Measurements from ENCODE around the gene PLPP3.

Gene PLPP3

DNA sequence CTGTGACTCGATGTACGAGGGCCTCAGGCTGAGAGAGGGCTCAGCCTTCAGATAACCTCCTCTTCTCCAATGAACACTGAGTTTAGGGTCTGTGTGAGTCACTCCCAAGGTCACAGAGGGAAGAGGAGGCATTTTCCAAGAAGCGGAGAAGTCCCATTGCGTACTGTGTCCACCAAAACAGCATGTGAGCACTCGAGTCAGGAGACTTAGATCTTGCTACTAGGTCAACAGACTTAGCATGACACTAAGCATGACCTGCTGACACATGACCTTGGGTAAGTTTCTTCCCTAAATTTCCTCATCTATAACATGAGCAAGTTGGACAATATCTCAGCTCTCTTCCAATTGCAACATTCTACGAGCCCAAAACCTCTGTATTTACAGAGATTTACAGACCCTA lies 68.0 kb downstream of the PLPP3 start:
- TF ChIP-seq REST (IDR thresholded peaks at IDR 0.05; ENCODE audit: insufficient read depth in 1 of 2, low read depth in 2 of 2, low read length in 2 of 2) (no peak), SIN3A (IDR thresholded peaks at IDR 0.05; ENCODE audit: borderline replicate concordance, insufficient read depth, low read length) (no peak), POLR2AphosphoS5 (IDR thresholded peaks at IDR 0.05; ENCODE audit: low read depth, low read length) (no peak), TAF1 (IDR thresholded peaks at IDR 0.05; ENCODE audit: borderline replicate concordance, insufficient read depth, low read length) (no peak), FOXP2 (optimal IDR thresholded peaks at IDR 0.05; ENCODE audit: borderline replicate concordance, extremely low read depth, extremely low read length, insufficient read depth) (no peak)

GRCh38 chr1:56510642-56511021 lies 68.7 kb downstream of the PLPP3 start:
- no peak for TF ChIP-seq TAF1 (IDR thresholded peaks at IDR 0.05; ENCODE audit: borderline replicate concordance, insufficient read depth, low read length)
- TF ChIP-seq REST (IDR thresholded peaks at IDR 0.05; ENCODE audit: insufficient read depth in 1 of 2, low read depth in 2 of 2, low read length in 2 of 2): no peak
- TF ChIP-seq FOXP2 (optimal IDR thresholded peaks at IDR 0.05; ENCODE audit: borderline replicate concordance, extremely low read depth, extremely low read length, insufficient read depth): no peak
- no peak for TF ChIP-seq POLR2AphosphoS5 (IDR thresholded peaks at IDR 0.05; ENCODE audit: low read depth, low read length)
- TF ChIP-seq SIN3A (IDR thresholded peaks at IDR 0.05; ENCODE audit: borderline replicate concordance, insufficient read depth, low read length): no peak

DNA sequence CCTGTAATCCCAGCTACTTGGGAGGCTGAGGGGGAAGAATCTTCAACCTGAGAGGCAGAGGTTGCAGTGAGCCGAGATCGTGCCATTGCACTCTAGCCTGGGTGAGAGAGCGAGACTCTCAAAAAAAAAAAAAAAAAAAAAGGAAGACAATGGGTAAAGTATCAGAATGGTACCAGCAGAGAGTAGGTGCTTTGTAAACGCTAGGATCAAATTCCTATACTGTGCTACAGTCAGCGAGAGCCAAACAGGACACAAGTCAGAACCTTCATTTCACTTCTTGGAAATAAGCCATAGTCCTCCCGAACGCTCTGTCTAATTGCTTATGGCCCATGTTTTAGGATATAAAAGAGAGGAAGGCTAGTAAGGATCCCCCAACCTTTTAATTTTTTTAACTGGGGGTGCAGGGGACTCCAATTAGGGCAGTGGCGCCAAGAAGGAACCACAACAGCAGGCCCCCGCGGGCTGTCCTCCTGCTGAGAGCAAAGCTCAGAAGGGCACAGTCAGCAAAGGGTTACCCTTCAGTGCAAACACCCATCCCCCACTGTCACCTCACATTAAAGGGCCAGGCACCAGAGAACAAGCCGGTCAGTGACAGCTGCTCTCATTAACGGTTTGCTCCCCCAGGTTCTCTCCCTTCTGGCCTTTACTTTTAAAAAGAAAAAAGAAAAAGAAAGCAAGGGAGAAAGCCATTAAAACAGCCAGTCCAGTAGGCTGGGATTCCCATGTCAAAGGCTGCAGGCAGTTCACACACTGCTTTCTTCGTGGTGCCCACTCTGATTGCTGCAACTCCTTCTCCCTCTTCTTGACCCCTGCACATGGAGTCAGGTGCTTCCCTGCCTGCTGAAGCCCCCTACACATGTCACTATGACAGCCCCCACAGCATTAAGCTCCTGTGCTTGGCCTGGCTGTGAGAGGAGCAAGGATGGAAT lies 69.4 kb downstream of the PLPP3 start:
- no peak for TF ChIP-seq SIN3A (IDR thresholded peaks at IDR 0.05; ENCODE audit: borderline replicate concordance, insufficient read depth, low read length)
- no peak for TF ChIP-seq TAF1 (IDR thresholded peaks at IDR 0.05; ENCODE audit: borderline replicate concordance, insufficient read depth, low read length)
- no peak for TF ChIP-seq REST (IDR thresholded peaks at IDR 0.05; ENCODE audit: insufficient read depth in 1 of 2, low read depth in 2 of 2, low read length in 2 of 2)
- TF ChIP-seq FOXP2 (optimal IDR thresholded peaks at IDR 0.05; ENCODE audit: borderline replicate concordance, extremely low read depth, extremely low read length, insufficient read depth): no peak
- TF ChIP-seq POLR2AphosphoS5 (IDR thresholded peaks at IDR 0.05; ENCODE audit: low read depth, low read length): no peak

- no peak for TF ChIP-seq POLR2AphosphoS5 (IDR thresholded peaks at IDR 0.05; ENCODE audit: low read depth, low read length)
- no peak for TF ChIP-seq TAF1 (IDR thresholded peaks at IDR 0.05; ENCODE audit: borderline replicate concordance, insufficient read depth, low read length)
- TF ChIP-seq REST (IDR thresholded peaks at IDR 0.05; ENCODE audit: insufficient read depth in 1 of 2, low read depth in 2 of 2, low read length in 2 of 2): no peak
- TF ChIP-seq SIN3A (IDR thresholded peaks at IDR 0.05; ENCODE audit: borderline replicate concordance, insufficient read depth, low read length): no peak
- no peak for TF ChIP-seq FOXP2 (optimal IDR thresholded peaks at IDR 0.05; ENCODE audit: borderline replicate concordance, extremely low read depth, extremely low read length, insufficient read depth)
Measured at GRCh38 chr1:56508523-56508983, 70.8 kb downstream of the PLPP3 start.

Data from PFSK-1 (cell line).